PC-3 (cell line): ENCODE measurements around the gene UBE4B.

Experiments
- EZH2 ChIP-seq: fragments of 300-600 bp; sonication (generic); IDR thresholded peaks from one replicate; pipeline ENCODE4 v1.6.1; 2017; ENCODE audit warnings: antibody characterized with exemption, mild to moderate bottlenecking, low read length; ENCODE audit not compliant: unreplicated experiment
- EZH2phosphoT487 ChIP-seq: fragments of 300-600 bp; sonication (generic); IDR thresholded peaks from 2 replicates; pipeline ENCODE4 v1.6.1; 2018; ENCODE audit warnings: mild to moderate bottlenecking, antibody characterized with exemption, low read length, borderline replicate concordance
- TF ChIP-seq, protein P1 (sequence below): fragments of 300-600 bp; sonication (generic); conservative IDR thresholded peaks from 2 replicates; pipeline ENCODE4 v1.5.1; 2017; ENCODE audit warnings: antibody characterized with exemption, low read depth, mild to moderate bottlenecking, low read length

DNA sequence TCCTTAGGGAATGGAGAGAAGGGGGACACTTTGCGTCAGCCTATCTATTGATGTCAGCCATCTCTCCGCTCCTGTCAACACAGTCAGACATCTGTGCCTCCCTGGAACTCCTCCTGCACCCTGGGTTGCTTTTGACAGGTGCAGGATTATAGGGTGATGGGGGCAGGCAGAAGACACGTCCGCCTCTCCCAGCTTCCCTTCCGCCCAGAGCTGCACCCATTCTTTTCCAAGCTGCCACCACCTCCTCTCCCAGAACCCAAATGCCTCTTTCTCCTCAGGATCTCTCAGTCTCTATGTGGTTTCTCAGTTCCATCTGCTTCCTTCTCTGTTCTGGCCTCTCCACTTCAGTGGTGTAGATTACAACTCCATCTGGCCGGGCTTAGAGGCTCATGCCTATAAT lies 160.5 kb downstream of the UBE4B start:
- TF ChIP-seq, protein P1, sequence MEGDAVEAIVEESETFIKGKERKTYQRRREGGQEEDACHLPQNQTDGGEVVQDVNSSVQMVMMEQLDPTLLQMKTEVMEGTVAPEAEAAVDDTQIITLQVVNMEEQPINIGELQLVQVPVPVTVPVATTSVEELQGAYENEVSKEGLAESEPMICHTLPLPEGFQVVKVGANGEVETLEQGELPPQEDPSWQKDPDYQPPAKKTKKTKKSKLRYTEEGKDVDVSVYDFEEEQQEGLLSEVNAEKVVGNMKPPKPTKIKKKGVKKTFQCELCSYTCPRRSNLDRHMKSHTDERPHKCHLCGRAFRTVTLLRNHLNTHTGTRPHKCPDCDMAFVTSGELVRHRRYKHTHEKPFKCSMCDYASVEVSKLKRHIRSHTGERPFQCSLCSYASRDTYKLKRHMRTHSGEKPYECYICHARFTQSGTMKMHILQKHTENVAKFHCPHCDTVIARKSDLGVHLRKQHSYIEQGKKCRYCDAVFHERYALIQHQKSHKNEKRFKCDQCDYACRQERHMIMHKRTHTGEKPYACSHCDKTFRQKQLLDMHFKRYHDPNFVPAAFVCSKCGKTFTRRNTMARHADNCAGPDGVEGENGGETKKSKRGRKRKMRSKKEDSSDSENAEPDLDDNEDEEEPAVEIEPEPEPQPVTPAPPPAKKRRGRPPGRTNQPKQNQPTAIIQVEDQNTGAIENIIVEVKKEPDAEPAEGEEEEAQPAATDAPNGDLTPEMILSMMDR, result no peak
- TF ChIP-seq EZH2 (no peak), EZH2phosphoT487 (no peak)
